Stimulated activated naive CD8-positive, alpha-beta T cell treated with anti-CD3 and anti-CD28 coated beads, Interleukin-15, Interleukin-2, amounts not matched to agents 100 U/mL and 50 U/mL, for 24 hours (primary cell): Measurements from ENCODE around the gene AGRP.
"Not testable (repeated sequence)": the region's sequence is repeated elsewhere in the genome, so short reads cannot be mapped to it uniquely, and the experiment has no call there.

Source experiments
- ATAC-seq: fragments of 150-1000 bp; cut with Tn5 transposase; one replicate; pipeline ENCODE4 v1.10.0; 2021
- DNase-seq: peaks from one replicate; pipeline ENCODE4 v3.0.0; 2021

AGRP gene, protein sequence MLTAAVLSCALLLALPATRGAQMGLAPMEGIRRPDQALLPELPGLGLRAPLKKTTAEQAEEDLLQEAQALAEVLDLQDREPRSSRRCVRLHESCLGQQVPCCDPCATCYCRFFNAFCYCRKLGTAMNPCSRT

GRCh38 chr16:67483150-67483549 lies at the start of gene AGRP:
AGRP (minus strand) TSS chr16:67483547; CDS start chr16:67483398, 149 bp downstream.
- ATAC-seq: no peak
- no peak for DNase-seq

GRCh38 chr16:67531247-67531646 lies 47.9 kb upstream of the AGRP start:
- ATAC-seq (no peak), DNase-seq (no peak)

DNA sequence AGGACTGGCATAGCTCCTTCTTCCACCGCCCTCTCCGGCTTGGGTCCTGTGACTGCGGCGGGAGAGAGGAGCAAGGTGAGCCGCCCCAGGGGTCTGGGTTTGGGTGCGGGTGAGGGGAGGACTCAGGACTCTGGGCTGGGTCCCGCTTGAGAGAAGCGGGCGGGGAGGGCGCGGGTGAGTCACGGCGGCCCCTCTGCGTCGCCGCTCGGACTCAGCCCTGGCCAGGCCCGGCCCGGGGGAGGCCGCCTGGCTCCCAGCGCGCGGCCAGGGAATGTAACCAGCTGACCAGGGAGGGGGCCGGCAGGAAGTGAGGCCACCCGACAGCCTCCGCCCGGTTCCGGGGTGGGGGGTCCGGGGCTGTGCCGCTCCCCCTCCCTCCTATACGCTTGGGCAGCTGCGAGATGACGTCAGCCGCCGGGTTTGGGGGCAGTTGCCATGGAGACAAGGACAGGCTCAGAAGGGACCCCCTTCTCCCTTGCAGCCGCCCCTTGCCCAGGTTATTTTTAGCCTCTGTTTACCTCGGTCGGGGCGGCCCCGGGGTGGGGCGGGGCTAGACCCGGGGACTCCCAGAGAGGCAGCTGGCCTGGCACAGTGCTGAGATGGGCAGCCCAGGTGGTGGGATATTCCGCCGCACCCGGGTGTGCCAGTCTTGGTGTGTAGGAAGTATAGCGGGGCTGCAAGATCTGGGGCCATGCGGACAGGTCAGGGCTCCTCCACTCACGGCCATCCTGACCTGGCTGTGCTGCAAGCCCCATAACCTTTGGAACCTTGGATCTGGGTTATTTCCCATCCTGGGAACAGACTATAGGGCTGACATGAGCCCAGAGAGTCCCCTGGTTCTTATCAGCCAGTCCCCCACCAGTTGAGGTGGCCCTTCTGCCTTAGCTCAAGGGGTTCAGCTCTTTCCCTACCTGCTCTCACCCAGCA lies 46.9 kb upstream of the AGRP start:
- DNase-seq (peak; percentile 55), ATAC-seq (peak; percentile 34)

DNA sequence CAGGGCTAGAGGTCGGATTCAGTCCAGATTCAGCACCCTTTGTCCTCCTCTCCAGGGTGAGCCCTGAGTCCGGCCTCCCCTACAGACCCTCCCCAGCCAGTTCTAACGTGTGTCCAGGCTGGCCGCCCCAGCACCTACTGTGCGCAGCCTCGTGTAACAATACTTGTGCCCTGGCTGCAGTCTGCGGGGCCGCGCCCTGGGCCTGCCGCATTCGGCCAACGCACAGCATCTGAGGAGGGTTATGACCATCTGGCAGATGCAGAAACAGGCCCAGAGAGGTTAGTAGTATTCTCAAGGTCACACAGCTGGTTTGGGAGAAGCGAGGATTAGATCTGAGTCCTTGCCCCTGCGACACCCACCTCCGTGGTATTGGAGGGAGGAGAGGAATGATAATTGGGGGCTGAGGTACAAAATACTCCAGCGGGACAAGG lies 46.2 kb upstream of the AGRP start:
- ATAC-seq (no peak), DNase-seq (no peak)

- ATAC-seq: peak; percentile 34
- DNase-seq: peak; percentile 50
Measured at GRCh38 chr16:67528870-67529581, 45.7 kb upstream of the AGRP start.

DNA sequence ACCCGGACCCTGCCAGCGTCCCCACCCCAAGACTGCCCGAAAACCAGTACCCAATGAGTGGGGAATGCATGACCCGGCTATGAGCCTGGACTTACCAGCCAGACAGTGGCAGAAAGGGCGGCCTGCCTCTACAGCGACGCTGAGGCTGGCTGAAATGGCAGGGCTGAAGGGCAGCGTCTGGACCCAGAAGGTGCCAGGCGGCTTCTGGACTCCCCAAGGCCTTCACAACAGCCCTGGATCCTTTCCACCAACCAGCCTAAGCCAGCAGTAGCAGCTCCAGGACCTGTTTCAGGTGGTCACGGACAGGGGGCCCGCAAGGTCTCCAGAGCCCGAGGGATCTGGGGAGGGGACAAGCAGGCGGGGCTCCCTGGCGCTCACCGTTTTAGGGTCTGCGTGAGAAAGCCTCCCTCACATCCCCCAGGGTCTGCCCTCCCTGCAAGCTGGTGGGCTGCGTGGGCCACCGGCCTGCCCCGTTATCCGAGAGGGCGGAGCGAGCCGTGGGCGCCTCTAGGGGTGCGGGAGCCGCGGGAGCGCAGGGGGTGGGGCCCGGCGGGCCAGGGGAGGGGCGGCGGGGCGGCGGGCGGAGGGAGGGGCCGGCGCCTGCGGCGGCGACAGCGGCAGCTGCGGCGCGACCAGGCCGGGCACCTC lies 45.0 kb upstream of the AGRP start, which contains the start of gene RIPOR1:
Gene RIPOR1 (plus strand): TSS at position 608 of the 648 bp plus-strand sequence. CDS start 9,618 bp downstream, outside the sequence.
- peak; percentile 64 for DNase-seq
- ATAC-seq: peak; percentile 47

- DNase-seq: no peak
Measured at GRCh38 chr16:67526149-67526791, 42.9 kb upstream of the AGRP start.

DNA sequence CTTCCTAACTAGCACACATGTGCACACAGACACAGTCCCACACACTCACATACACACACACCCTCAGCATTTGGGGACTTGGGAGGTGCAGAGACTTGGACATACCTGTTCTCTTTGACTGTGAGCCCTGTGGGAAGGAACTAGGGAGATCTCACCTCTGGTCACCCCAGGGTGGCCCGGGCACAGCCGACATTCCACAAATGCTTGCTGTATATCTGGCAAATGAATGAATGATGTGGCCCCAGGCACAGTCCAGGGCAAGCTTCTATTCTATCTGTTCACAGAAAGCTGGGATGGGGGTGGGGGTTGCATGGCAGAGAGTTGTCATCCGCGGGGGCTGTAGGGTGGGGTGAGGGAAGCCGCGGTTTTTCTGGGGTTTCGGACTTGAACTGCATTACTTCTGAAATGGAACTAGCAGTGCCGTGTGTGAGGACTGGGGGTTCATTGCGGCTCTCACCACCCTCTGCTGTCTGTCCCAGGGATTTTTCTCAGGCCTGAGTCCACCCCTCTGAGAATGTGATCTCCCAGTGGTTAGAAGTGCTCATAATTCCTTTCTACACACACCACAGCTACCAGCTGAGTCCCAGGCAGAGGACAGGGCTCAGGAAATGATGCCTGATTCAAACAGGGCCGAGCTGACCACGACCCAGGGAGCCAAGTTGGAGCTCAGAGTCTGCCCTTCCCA lies 42.0 kb upstream of the AGRP start:
- ATAC-seq (no peak), DNase-seq (no peak)

More at GRCh38 chr16:67526149-67526791, 42.9 kb upstream of the AGRP start:
- no peak for ATAC-seq

- peak; percentile 98 for DNase-seq
Measured at GRCh38 chr16:67521095-67521804, 37.9 kb upstream of the AGRP start.

DNA sequence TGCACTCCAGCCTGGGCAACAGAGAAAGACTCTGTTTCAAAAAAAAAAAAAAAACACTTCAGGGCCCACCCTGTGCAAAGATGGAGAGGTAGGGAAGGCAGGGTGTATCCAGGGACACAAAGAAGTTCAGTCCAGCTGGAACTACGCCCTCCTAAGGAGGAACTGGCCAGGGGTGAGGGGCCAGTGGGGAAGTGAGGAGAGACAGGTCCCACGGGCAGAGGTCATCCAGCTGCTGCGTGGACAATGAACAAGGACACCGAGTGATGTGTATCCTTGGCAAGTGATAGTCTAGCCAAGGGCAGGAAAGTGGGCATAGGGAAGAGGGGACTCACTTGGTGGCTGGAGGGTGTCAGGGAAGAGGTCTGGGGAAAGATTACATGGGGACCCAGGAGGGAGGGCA lies 35.9 kb upstream of the AGRP start:
- DNase-seq (no peak), ATAC-seq (no peak)

More at GRCh38 chr16:67521095-67521804, 37.9 kb upstream of the AGRP start:
- peak; percentile 91 for ATAC-seq

DNA sequence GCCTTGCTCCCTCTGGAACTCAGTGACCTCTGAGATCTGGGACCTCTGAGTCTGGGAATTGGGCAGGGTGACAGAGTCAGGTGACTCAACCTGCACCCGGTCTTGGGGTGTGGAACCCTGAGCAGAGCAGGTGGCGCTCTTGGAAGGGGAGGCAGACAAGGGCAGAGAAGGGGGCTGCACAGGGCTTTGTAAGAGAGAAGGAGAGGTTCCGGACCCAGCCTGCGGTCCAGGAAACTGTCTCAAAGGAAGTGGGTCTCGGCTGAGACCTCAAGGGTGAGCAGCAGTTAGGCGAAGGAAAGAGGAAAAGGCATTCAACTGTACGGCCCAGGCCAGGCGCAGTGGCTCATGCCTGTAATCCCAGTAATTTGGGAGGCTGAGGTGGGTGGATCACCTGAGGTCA lies 35.3 kb upstream of the AGRP start:
- DNase-seq (no peak), ATAC-seq (no peak)

DNA sequence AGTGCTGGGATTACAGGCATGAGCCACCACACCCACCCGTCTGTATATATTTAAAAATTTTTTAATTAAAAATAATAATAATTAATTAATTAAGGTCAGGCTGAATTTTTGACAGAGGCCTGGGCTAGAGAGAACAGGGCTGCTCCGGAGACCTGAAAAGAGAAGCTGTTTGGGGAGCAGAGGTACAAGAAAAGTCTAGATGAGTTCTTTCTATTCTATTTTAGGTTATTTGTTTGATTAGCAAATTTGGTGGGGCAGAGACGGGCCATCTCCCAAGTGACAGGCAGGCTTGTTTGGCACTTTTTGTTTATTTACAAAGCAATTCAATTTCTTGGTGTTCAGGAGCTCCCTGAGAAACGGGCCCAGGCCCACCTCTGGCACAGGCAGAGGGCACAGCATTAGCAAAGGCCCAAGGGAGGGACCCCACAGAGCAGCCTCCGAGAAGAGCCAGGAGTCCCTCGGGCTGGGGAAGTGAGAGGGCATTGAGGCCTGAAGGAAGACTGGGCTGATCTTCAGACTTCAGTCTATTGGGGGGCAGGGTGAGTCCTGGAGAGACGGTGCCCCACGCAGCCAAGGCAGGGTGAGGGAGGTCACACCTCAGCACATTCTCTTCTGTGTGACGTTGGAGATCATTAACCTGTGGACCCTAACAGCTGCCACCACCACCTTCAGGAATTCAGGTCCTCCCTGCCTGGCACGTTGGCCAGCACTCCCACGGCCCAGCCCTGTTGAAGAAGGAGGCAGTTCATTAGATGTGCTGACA lies 34.5 kb upstream of the AGRP start:
- no peak for DNase-seq
- ATAC-seq: no peak

DNA sequence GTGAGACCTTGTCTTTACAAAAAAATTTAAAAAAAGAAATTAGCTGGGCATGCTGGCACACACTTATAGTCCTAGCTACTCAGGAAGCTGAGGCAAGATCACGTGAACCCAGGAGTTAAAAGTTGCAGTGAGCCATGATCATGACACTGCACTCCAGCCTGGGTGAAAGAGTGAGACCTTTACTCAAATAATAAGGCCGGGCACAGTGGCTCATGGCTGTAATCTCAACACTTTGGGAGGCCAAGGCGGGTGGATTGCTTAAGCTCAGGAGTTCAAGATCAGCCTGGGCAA lies 33.8 kb upstream of the AGRP start:
- ATAC-seq: no peak
- no peak for DNase-seq

DNA sequence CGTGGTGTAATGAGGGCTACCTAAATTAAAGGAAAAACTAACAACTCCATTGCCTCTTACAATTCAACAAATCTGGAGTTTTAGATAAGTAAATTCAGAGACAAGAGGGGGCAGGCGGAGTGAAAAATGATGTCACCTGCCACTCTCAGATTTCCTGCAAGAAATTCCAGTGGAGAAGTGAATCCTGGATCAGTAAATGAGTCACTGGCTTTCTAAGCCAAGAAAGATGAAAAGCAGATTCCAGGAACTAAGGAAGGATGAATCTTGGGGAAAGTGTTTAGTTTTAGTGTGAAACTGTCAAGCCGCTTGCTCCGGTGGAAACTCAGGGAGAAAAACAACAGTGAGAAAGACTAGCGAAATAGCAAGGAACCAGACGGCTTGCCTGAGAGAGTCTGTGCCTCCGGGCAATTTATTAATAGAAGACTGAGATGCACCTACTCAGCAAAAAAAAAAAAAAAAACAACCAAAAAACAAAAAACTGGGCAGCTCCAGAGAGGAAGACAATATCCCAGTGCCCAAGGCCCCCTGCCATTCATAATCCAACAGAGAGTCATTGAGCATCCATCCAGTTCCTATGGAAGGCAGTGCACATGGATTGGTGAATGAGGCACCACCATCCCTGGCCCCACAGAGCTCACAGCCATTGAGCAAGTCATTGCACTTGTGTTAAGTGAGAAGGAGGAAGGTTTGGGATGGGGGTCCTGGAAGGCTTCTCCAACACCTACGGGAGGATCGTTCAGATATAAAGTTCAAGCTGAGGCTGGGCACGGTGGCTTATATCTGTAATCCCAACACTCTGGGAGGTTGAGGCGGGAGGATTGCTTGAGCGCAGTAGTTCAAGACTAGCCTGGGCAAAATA lies 33.2 kb upstream of the AGRP start:
- DNase-seq: no peak
- no peak for ATAC-seq

DNA sequence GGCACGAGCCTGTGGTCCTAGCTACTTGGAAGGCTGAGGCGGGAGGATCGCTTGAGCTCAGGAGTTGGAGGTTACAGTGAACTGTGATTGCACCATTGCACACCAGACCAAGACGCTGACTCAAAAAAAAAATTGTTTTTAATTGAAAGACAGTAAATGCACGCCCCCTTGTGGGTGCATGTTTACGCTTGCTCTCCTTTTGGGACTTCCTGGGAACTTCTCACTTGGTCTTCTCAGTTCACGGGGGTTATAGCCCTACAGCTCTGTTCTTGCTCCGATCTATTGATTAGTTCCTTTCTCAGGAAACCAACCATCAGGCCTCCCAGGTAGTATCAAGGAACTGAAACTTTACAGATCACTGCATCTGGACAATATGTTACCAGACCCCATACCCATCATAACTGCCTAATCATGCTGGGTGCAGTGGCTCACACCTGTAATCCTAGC lies 31.1 kb upstream of the AGRP start:
- DNase-seq (peak; percentile 81), ATAC-seq (peak; percentile 70)

DNA sequence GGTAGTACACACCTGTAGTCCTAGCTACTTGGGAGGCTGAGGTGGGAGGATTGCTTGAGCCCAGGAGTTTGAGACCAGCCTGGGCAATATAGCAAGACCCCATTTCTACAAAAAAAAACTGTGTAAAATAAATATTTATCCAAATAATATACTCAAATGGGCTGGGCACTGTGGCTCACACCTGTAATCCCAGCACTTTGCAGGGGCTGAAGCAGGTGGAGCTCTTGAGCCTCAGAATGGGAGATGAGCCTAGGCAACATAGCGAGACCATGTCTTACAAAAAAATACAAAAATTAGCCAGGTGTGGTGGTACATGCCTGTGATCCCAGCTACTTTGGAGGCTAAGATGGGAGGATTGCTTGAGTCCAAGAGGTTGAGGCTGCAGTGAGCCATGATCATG lies 30.5 kb upstream of the AGRP start:
- ATAC-seq, DNase-seq: not testable (repeated sequence)

DNA sequence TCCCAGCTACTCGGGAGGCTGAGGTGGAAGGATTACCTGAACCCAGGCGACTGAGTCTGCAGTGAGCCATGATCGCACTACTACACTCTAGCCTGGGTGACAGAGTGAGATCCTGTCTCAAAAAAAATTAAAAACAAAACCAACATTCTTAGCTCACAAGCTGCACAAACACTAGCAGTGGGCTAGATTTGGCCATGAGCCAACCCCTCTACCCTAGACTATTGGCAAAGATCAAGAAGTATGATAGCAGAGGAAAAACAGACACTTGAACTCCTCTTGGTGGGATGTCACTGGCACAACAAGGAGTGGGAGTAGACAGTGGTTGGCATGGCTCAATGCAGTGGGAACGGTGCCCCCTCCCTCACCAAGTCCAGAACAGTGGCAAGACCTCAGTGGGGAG lies 25.7 kb upstream of the AGRP start:
- ATAC-seq (no peak), DNase-seq (no peak)

DNA sequence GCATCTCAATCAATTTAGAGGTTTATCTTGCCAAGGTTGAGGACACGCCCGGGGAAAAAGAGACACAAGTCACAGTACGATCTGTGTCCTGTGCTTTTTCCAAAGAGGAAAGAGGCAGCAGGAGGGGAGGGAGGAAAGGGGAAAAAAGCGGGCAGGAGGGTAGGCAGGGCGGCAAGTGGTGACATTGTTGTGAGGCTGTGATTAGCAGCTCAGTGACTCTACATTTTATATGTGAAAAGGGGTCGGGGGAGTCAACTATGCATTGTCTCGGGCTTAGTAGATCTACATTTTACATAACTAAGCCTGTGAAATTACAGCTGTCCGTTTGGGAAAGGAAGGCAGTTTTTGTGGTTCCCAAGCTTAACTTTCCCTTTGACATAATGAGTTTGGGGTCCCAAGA lies 23.1 kb upstream of the AGRP start:
- DNase-seq (no peak), ATAC-seq (no peak)
